Measurements from ENCODE around the gene RTN4RL1.

The RTN4RL1 gene

GRCh38 chr17:2059547-2060384, 34.6 kb upstream of the RTN4RL1 start:
- no peak for DNase-seq (ENCODE audit: low spot score)

GRCh38 chr17:2058586-2059546, 33.7 kb upstream of the RTN4RL1 start:
- DNase-seq (ENCODE audit: low spot score): peak; percentile 64

GRCh38 chr17:2057760-2058585, 32.8 kb upstream of the RTN4RL1 start:
- no peak for DNase-seq (ENCODE audit: low spot score)

- no peak for DNase-seq (ENCODE audit: low spot score)
Measured at GRCh38 chr17:2057175-2057759, 32.1 kb upstream of the RTN4RL1 start.

GRCh38 chr17:2056206-2057174, 31.4 kb upstream of the RTN4RL1 start:
- DNase-seq (ENCODE audit: low spot score): no peak

- DNase-seq (ENCODE audit: low spot score): no peak
Measured at GRCh38 chr17:2055292-2056205, 30.4 kb upstream of the RTN4RL1 start.

- DNase-seq (ENCODE audit: low spot score): peak; percentile 63
Measured at GRCh38 chr17:2054512-2055291, 29.6 kb upstream of the RTN4RL1 start, which contains the start of gene HIC1. Gene HIC1 (plus strand): TSS chr17:2055103. CDS start chr17:2056691, 1,588 bp downstream.

- no peak for DNase-seq (ENCODE audit: low spot score)
Measured at GRCh38 chr17:2054262-2054511, 29.1 kb upstream of the RTN4RL1 start.

- peak; percentile 70 for DNase-seq (ENCODE audit: low spot score)
Measured at GRCh38 chr17:2053380-2054261, 28.5 kb upstream of the RTN4RL1 start.

GRCh38 chr17:2051933-2052559, 26.9 kb upstream of the RTN4RL1 start:
- no peak for DNase-seq (ENCODE audit: low spot score)

GRCh38 chr17:2051061-2051932, 26.2 kb upstream of the RTN4RL1 start:
- DNase-seq (ENCODE audit: low spot score): no peak

GRCh38 chr17:2050300-2051060, 25.3 kb upstream of the RTN4RL1 start:
- no peak for DNase-seq (ENCODE audit: low spot score)

GRCh38 chr17:2049333-2050299, 24.5 kb upstream of the RTN4RL1 start:
- DNase-seq (ENCODE audit: low spot score): peak; percentile 77

- DNase-seq (ENCODE audit: low spot score): no peak
Measured at GRCh38 chr17:2048805-2049204, 23.7 kb upstream of the RTN4RL1 start.
